AG09319 (cell line): ENCODE measurements around the gene ARID4B.

Experiments
- DNase-seq: peaks from one replicate; pipeline ENCODE4 v3.0.0-alpha.2; 2010; ENCODE audit warnings: low read depth; ENCODE audit errors: extremely low read depth
- CTCF ChIP-seq: IDR thresholded peaks from 2 replicates; pipeline ENCODE4 v1.5.1; 2011; ENCODE audit warnings: low read depth, mild to moderate bottlenecking, inconsistent platforms, low read length, moderate library complexity

The ARID4B gene

GRCh38 chr1:235240960-235241359 is 87.0 kb downstream of the ARID4B start:
- TF ChIP-seq CTCF: no peak
- no peak for DNase-seq

- TF ChIP-seq CTCF: no peak
Observed at GRCh38 chr1:235239851-235240250, 88.1 kb downstream of the ARID4B start.

GRCh38 chr1:235238558-235238957 is 89.4 kb downstream of the ARID4B start:
- TF ChIP-seq CTCF: no peak
- no peak for DNase-seq

More at GRCh38 chr1:235239851-235240250, 88.1 kb downstream of the ARID4B start:
- no peak for DNase-seq

GRCh38 chr1:235236128-235236527 is 91.9 kb downstream of the ARID4B start:
- no peak for DNase-seq
- TF ChIP-seq CTCF: no peak

- DNase-seq: no peak
- no peak for TF ChIP-seq CTCF
Observed at GRCh38 chr1:235229868-235230267, 98.1 kb downstream of the ARID4B start.

- DNase-seq: no peak
Observed at GRCh38 chr1:235227414-235227813, 100.6 kb downstream of the ARID4B start.

GRCh38 chr1:235226933-235227332 is 101.0 kb downstream of the ARID4B start:
- no peak for TF ChIP-seq CTCF
- no peak for DNase-seq

More at GRCh38 chr1:235227414-235227813, 100.6 kb downstream of the ARID4B start:
- no peak for TF ChIP-seq CTCF
